Measurements from ENCODE around the gene C14orf39.

C14orf39 gene

DNA sequence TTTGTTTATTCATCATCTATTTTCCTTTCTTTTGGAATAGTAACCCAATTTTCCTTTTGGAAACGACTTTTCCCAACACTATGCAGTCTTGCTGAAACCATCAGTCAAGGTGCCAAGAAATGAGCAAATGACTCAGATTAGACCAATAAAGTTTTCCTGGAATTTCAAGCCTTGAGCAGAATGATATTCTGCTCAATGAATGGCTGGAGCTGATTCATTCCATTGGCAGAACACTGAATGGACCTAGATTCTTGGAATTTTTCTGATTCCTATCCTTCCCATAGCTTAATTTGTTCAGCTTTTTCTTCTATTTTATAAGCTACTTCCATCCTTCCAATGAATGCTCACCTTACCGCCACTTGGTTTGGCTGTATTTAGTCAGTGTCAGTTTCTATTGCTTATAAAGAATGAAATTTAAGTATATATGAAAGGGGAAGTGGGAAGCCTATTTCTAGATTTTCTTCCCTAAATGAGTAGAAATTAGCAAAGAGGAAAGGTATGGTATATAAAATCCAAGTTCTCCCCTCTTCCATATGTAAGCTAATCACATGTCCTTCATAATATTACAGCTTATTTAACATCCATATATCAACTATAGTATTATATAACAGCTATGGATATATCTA lies 89.0 kb downstream of the C14orf39 start:
- no peak for TF ChIP-seq L3MBTL2 (conservative IDR thresholded peaks at IDR 0.05)
- no peak for TF ChIP-seq ZNF384 (IDR thresholded peaks at IDR 0.05)
- TF ChIP-seq SUZ12 (IDR thresholded peaks at IDR 0.05) = no peak
- no peak for TF ChIP-seq BHLHE40 (IDR thresholded peaks at IDR 0.05; ENCODE audit: borderline replicate concordance)
- TF ChIP-seq FOXK2 (IDR thresholded peaks at IDR 0.05) = no peak
- no peak for TF ChIP-seq FOXA1 (IDR thresholded peaks at IDR 0.05)
- TF ChIP-seq ELF4 (IDR thresholded peaks at IDR 0.05) = no peak
- no peak for TF ChIP-seq TARDBP (IDR thresholded peaks at IDR 0.05)
- no peak for TF ChIP-seq HDGF (IDR thresholded peaks at IDR 0.05; ENCODE audit: borderline replicate concordance)
- no peak for TF ChIP-seq CTBP1 (IDR thresholded peaks at IDR 0.05; ENCODE audit: borderline replicate concordance)
- no peak for TF ChIP-seq PKNOX1 (IDR thresholded peaks at IDR 0.05)
- no peak for TF ChIP-seq LEF1 (IDR thresholded peaks at IDR 0.05; ENCODE audit: borderline replicate concordance)
- no peak for TF ChIP-seq ARNT (IDR thresholded peaks at IDR 0.05)
- DNase-seq (ENCODE audit: extremely low spot score) = no peak
- CTCF ChIA-PET = interaction anchor here (0.7 kb wide), 1 partner anchor 65 kb away, joined by 3 read pairs; no protein-coding TSS in a partner anchor
- POLR2A ChIA-PET = no interaction called here

All from HEK293T (cell line).